IMR-90 (cell line): Measurements from ENCODE around the gene VSIR. TPM values are rescaled to one million over a fixed set of nuclear protein-coding genes. Genes with fewer than 3 reads are reported as not detected.

Source experiments
- ATAC-seq: fragments of 200-7000 bp; cut with Tn5 transposase; 2 replicates; pipeline ENCODE4 v1.9.1; 2020; ENCODE audit warnings: low read depth, mild to moderate bottlenecking, moderate library complexity
- BruUV-seq: library from RNA; stranded (reverse); fragments of 400-500 nt; replicated peaks from 2 replicates; lab custom pipeline; 2021; lab: Mats Ljungman, UMichigan
- CTCF ChIA-PET: fragments of 300-600 bp; formaldehyde crosslinking; extraction: SDS; loops from one replicate; lab custom pipeline; 2021; ENCODE audit warnings: antibody characterized with exemption; lab: Yijun Ruan, JAX
- POLR2A ChIA-PET: fragments of 300-600 bp; sonication (Branson Sonifier 250); formaldehyde crosslinking; loops from one replicate; lab custom pipeline; 2022; ENCODE audit warnings: antibody characterized with exemption; ENCODE audit not compliant: unreplicated experiment; lab: Charles Lee
- DNase-seq: peaks from one replicate; pipeline ENCODE4 v3.0.0; 2013
- H2AFZ ChIP-seq: replicated peaks from 2 replicates; pipeline ENCODE3; 2013; ENCODE audit warnings: low read length, mild to moderate bottlenecking; ENCODE audit not compliant: poor library complexity
- H2AK5ac ChIP-seq: 2 replicates; pipeline ENCODE4 v1.6.1; 2013; ENCODE audit warnings: low read depth, low read length, inconsistent platforms
- H2AK9ac ChIP-seq: replicated peaks from 2 replicates; pipeline ENCODE3; 2013; ENCODE audit warnings: mild to moderate bottlenecking, low read depth, low read length, moderate library complexity; ENCODE audit not compliant: poor library complexity
- H2BK120ac ChIP-seq: 2 replicates; pipeline ENCODE4 v1.6.1; 2013; ENCODE audit warnings: low read depth, low read length, inconsistent platforms
- H2BK15ac ChIP-seq: 3 replicates; pipeline ENCODE4 v1.6.1; 2013; ENCODE audit warnings: low read depth, low read length, inconsistent platforms
- H2BK20ac ChIP-seq: 2 replicates; pipeline ENCODE4 v1.6.1; 2013; ENCODE audit warnings: low read depth, mild to moderate bottlenecking, inconsistent platforms, low read length, moderate library complexity
- H2BK5ac ChIP-seq: 2 replicates; pipeline ENCODE4 v1.6.1; 2013; ENCODE audit warnings: mild to moderate bottlenecking, low read depth, low read length, inconsistent platforms; ENCODE audit not compliant: poor library complexity, severe bottlenecking
- H3K14ac ChIP-seq: replicated peaks from 2 replicates; pipeline ENCODE4 v1.6.1; 2013; ENCODE audit warnings: low read depth, low read length, inconsistent platforms
- H3K18ac ChIP-seq: 2 replicates; pipeline ENCODE4 v1.6.1; 2013; ENCODE audit warnings: low read depth, low read length, control low read depth
- H3K23ac ChIP-seq: 2 replicates; pipeline ENCODE4 v1.6.1; 2013; ENCODE audit warnings: low read depth, low read length, inconsistent platforms
- H3K27ac ChIP-seq: 2 replicates; pipeline ENCODE4 v1.5.1; 2013; ENCODE audit warnings: mild to moderate bottlenecking, control low read depth, low read length; ENCODE audit not compliant: insufficient read depth
- H3K27me3 ChIP-seq: 2 replicates; pipeline ENCODE4 v1.6.1; 2013; ENCODE audit warnings: low read length; ENCODE audit not compliant: control insufficient read depth, insufficient read depth
- H3K36me3 ChIP-seq: 2 replicates; pipeline ENCODE4 v1.6.1; 2013; ENCODE audit warnings: low read length, mixed read lengths; ENCODE audit not compliant: control insufficient read depth, insufficient read depth
- H3K4ac ChIP-seq: 2 replicates; pipeline ENCODE4 v1.6.1; 2013; ENCODE audit warnings: low read depth, low read length, inconsistent platforms
- H3K4me1 ChIP-seq: 2 replicates; pipeline ENCODE4 v1.6.1; 2013; ENCODE audit warnings: low read length, mixed read lengths; ENCODE audit not compliant: control insufficient read depth, insufficient read depth
- H3K4me2 ChIP-seq: 2 replicates; pipeline ENCODE4 v1.6.1; 2013; ENCODE audit warnings: low read depth, mild to moderate bottlenecking, control low read depth, low read length, moderate library complexity
- H3K4me3 ChIP-seq: 2 replicates; pipeline ENCODE4 v1.5.1; 2013; ENCODE audit warnings: low read depth, mild to moderate bottlenecking, control low read depth, low read length, moderate library complexity; ENCODE audit not compliant: insufficient read depth
- H3K56ac ChIP-seq: 2 replicates; pipeline ENCODE4 v1.6.1; 2013; ENCODE audit warnings: low read length, inconsistent platforms; ENCODE audit not compliant: insufficient read depth; ENCODE audit errors: extremely low read depth
- H3K79me1 ChIP-seq, 2 experiments: 2 replicates each; pipeline ENCODE4 v1.6.1; 2013; ENCODE audit warnings: low read length in 2 of 2, inconsistent platforms in 1 of 2, low read depth in 1 of 2
- H3K9ac ChIP-seq: 2 replicates; pipeline ENCODE4 v1.6.1; 2013; ENCODE audit warnings: low read depth, low read length, control low read depth
- H3K9me1 ChIP-seq: 2 replicates; pipeline ENCODE4 v1.6.1; 2013; ENCODE audit warnings: low read length, inconsistent platforms; ENCODE audit not compliant: insufficient read depth
- H3K9me3 ChIP-seq: 2 replicates; pipeline ENCODE4 v1.6.1; 2013; ENCODE audit warnings: low read length; ENCODE audit not compliant: control insufficient read depth, insufficient read depth
- H4K20me1 ChIP-seq: 2 replicates; pipeline ENCODE4 v1.6.1; 2013; ENCODE audit warnings: low read length, inconsistent platforms; ENCODE audit not compliant: insufficient read depth
- H4K5ac ChIP-seq: 2 replicates; pipeline ENCODE4 v1.6.1; 2013; ENCODE audit warnings: mild to moderate bottlenecking, low read depth, low read length, control low read depth
- H4K8ac ChIP-seq, 2 experiments: 2 replicates each; pipeline ENCODE4 v1.6.1; 2013; ENCODE audit warnings: low read depth in 2 of 2, low read length in 2 of 2, control low read depth in 1 of 2, inconsistent platforms in 1 of 2
- H4K91ac ChIP-seq: 2 replicates; pipeline ENCODE4 v1.6.1; 2013; ENCODE audit warnings: low read depth, low read length, inconsistent platforms; ENCODE audit not compliant: insufficient read depth
- CTCF ChIP-seq: conservative IDR thresholded peaks from 2 replicates; pipeline ENCODE4 v1.5.1; 2012; ENCODE audit warnings: mild to moderate bottlenecking, low read depth, low read length, improper control_type of control experiment
- ELK1 ChIP-seq: fragments of 150-350 bp; IDR thresholded peaks from 2 replicates; pipeline ENCODE4 v1.6.1; 2016; ENCODE audit warnings: low read depth, mild to moderate bottlenecking, low read length, moderate library complexity, borderline replicate concordance
- MAZ ChIP-seq: IDR thresholded peaks from 2 replicates; pipeline ENCODE4 v1.6.1; 2012; ENCODE audit warnings: low read depth, mild to moderate bottlenecking, low read length, improper control_type of control experiment, moderate library complexity, borderline replicate concordance
- MXI1 ChIP-seq: IDR thresholded peaks from 2 replicates; pipeline ENCODE4 v1.6.1; 2012; ENCODE audit warnings: low read depth, mild to moderate bottlenecking, low read length, moderate library complexity, borderline replicate concordance
- RAD21 ChIP-seq: IDR thresholded peaks from 2 replicates; pipeline ENCODE4 v1.6.1; 2012; ENCODE audit warnings: low read length, improper control_type of control experiment
- WGBS, 2 experiments: methylation state at CpG; one replicate each; pipeline versions ENCODE4 v1.1.5 to v1.1.7; 2013; ENCODE audit warnings: missing lambda C conversion rate in 2 of 2; ENCODE audit not compliant: insufficient read length in 1 of 2; ENCODE audit errors: extremely low coverage in 2 of 2; 5-methylcytosine and 5-hydroxymethylcytosine counted together
- dilution Hi-C: fragments of 300-500 bp; cut with HindIII; formaldehyde crosslinking; loops from one replicate; pipeline ENCODE4 v1.14.3; 2018; ENCODE audit warnings: low sequenced_read_pairs; ENCODE audit not compliant: unreplicated experiment
- in situ Hi-C: fragments of 300-500 bp; cut with MboI; formaldehyde crosslinking; loops from 3 replicates; pipeline ENCODE4 v1.14.3; 2019; ENCODE audit warnings: low sequenced_read_pairs, inconsistent platforms, mixed read lengths
- intact Hi-C: fragments of 100-400 bp; cut with micrococcal nuclease; formaldehyde crosslinking; loops from 2 replicates; pipeline ENCODE4 v1.10.0; 2022
- polyA plus RNA-seq, 3 experiments: library from polyadenylated mRNA; depleted of rRNA; stranded (reverse); fragments of >200 nt; gene quantifications; 2 replicates each; pipeline ENCODE4 v1.2.3, GENCODE V29; 2012; ENCODE audit warnings: low replicate concordance in 1 of 3
- total RNA-seq: library from RNA; depleted of rRNA; stranded (reverse); fragments of >200 nt; gene quantifications from 2 replicates; pipeline ENCODE4 v1.2.3, GENCODE V29; 2012

Gene VSIR
- total and polyA plus RNA-seq, 2 of the 4 experiments (the other 2 are of a cell fraction) = 5.0 to 23.8 TPM

- ChIA-PET CTCF (no interaction called here), POLR2A (no interaction called here)
- no peak overlapping the region for H3K56ac ChIP-seq
- DNase-seq (no peak), ATAC-seq (no peak)
- no peak overlapping the region for H2BK15ac ChIP-seq
- H3K23ac ChIP-seq = no peak overlapping the region
- H3K4me2 ChIP-seq = no peak overlapping the region
- H2AK5ac ChIP-seq = no peak overlapping the region
- peaks cover 26% of the 10 kb centered on the region for H4K20me1 ChIP-seq
- BruUV-seq = no TSS peak
- dilution Hi-C loops (no loop called here), intact Hi-C loops (no loop called here), in situ Hi-C loops (loop anchor here (10.0 kb wide), 2 partner anchors 435 to 505 kb away; partner anchors contain the start of gene SLC29A3)
- 100% methylated on average over 1 of the region's 6 CpGs; no CpG with 5 or more reads in 1 of the 2 experiments for WGBS, 2 experiments
- no peak overlapping the region for H3K4me3 ChIP-seq
- no peaks in the 10 kb centered on the region for H3K9me3 ChIP-seq
- H3K27ac ChIP-seq = no peak overlapping the region
- peaks cover 4 to 11% of the 10 kb centered on the region in 2 experiments; a peak in 3 of 4 replicates for H3K79me1 ChIP-seq
- peaks cover 77% of the 10 kb centered on the region for H3K36me3 ChIP-seq
- H2BK120ac ChIP-seq = no peak overlapping the region
- no peak overlapping the region for H2AFZ ChIP-seq
- H3K18ac ChIP-seq = no peak overlapping the region
- no peak overlapping the region for H2BK5ac ChIP-seq
- H4K8ac ChIP-seq = no peak overlapping the region
- TF ChIP-seq MXI1 (no peak), CTCF (no peak), RAD21 (no peak), ELK1 (no peak), MAZ (no peak)
- H3K14ac ChIP-seq = no peak overlapping the region
- H2BK20ac ChIP-seq = no peak overlapping the region
- no peak overlapping the region for H2AK9ac ChIP-seq
- H3K4me1 ChIP-seq = no peaks in the 10 kb centered on the region
- H4K91ac ChIP-seq = no peak overlapping the region
- no peak overlapping the region for H3K9ac ChIP-seq
- no peak overlapping the region for H3K4ac ChIP-seq
- peaks cover 3% of the 10 kb centered on the region; the same call in 1 of the 2 replicates for H3K9me1 ChIP-seq
- no peaks in the 10 kb centered on the region for H3K27me3 ChIP-seq
- H4K5ac ChIP-seq = no peak overlapping the region
These were observed 46.7 kb upstream of the VSIR start for GRCh38 chr10:71819985-71820384.
